WI38 (cell line): ENCODE results near the gene GPR33.

Experiments
- H3K4me3 ChIP-seq: 2 replicates; pipeline ENCODE4 v1.5.1; 2011; ENCODE audit warnings: low read depth, mild to moderate bottlenecking, control low read depth, low read length
- CTCF ChIP-seq: IDR thresholded peaks from 2 replicates; pipeline ENCODE4 v1.5.1; 2012; ENCODE audit warnings: low read depth, mild to moderate bottlenecking, control low read depth, low read length

Gene GPR33

GRCh38 chr14:31461545-31461944 is 26.3 kb downstream of the GPR33 start:
- H3K4me3 ChIP-seq = no peak overlapping the region
- no peak for TF ChIP-seq CTCF

- no peak for TF ChIP-seq CTCF
- peak overlapping the region; percentile 62 for H3K4me3 ChIP-seq
Observed at GRCh38 chr14:31457665-31458659, 29.9 kb downstream of the GPR33 start.

GRCh38 chr14:31456841-31457664 is 30.8 kb downstream of the GPR33 start, which contains the start of gene DTD2:
DTD2 (minus strand) TSS chr14:31457506; CDS start chr14:31457393, 113 bp downstream.
- TF ChIP-seq CTCF = no peak
- H3K4me3 ChIP-seq = peak within 1 kb of the TSS; percentile 62

GRCh38 chr14:31449971-31450610 is 37.7 kb downstream of the GPR33 start:
- TF ChIP-seq CTCF = peak; percentile 29; the same call in 1 of the 2 replicates
- no peak overlapping the region for H3K4me3 ChIP-seq

- H3K4me3 ChIP-seq = no peak overlapping the region
- no peak for TF ChIP-seq CTCF
Observed at GRCh38 chr14:31449136-31449535, 38.7 kb downstream of the GPR33 start.

- H3K4me3 ChIP-seq = no peak overlapping the region
- TF ChIP-seq CTCF = no peak
Observed at GRCh38 chr14:31445703-31446102, 42.1 kb downstream of the GPR33 start.
